ENCODE results near the gene LIN37.

LIN37 gene

DNA sequence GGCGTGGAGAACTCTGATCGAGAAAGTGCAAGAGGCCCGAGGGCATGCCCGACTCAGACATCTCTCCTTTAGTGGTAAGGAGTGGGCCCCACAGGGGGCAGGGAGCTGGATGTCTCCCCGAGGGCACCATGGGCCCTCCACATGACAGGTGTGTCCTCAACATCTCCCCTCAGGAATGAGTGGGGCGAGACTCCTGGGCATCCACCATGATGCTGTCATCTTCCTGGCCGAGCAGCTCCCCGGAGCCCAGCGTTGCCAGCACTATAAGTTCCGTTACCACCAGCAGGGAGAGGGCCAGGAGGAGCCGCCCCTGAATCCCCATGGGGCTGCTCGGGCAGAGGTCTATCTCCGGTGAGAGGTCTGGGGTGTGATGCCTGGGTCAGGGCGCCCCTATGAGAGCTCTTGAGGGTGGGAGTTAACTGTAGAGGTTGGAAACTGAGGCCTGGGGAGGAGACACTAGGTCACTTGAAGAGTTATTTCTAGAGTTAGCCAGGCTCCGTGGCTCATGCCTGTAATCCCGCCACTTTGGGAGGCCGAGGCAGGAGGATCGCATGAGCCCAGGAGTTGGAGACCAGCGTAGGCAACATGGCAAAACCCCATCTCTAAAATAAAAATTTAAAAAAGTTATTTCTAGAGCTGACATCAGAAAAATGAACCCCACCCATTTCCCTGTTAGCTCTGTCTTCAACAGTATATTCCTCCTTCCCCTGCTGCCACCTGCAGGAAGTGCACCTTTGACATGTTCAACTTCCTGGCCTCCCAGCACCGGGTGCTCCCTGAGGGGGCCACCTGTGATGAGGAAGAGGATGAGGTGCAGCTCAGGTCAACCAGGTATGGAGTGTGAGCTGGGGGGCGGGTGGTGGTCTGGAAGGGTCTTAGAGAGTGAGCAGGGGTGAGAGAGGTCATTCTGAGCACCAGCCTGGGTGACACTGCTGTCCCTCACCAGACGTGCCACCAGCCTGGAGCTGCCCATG is 11.2 kb upstream of the LIN37 start:
- Histone ChIP-seq H3K4me2 (no peak overlapping the region), H2AFZ (ENCODE audit: low read depth) (no peak overlapping the region), H3K9ac (no peak overlapping the region), H3K36me3 (ENCODE audit: insufficient read depth) (no peaks in the 10 kb centered on the region), H3K27me3 (ENCODE audit: insufficient read depth, low read depth) (no peaks in the 10 kb centered on the region), H3K79me2 (ENCODE audit: insufficient read depth, low read depth) (no peaks in the 10 kb centered on the region), H3K4me3 (IDR thresholded peaks at IDR 0.05; ENCODE audit: insufficient read depth, low read depth, low read length) (no peak overlapping the region), H4K20me1 (ENCODE audit: insufficient read depth) (no peaks in the 10 kb centered on the region), H3K27ac (no peak overlapping the region), H3K4me1 (ENCODE audit: low read depth, poor library complexity, severe bottlenecking) (peaks cover 19% of the 10 kb centered on the region)
- peak; percentile 32; the same call in 1 of the 2 replicates for TF ChIP-seq CTCF (conservative IDR thresholded peaks at IDR 0.05; ENCODE audit: low read depth, low read length)

GRCh38 chr19:35738021-35738886 is 10.1 kb upstream of the LIN37 start:
- no peak overlapping the region for H3K27ac ChIP-seq
- peaks cover 29% of the 10 kb centered on the region for H3K4me1 ChIP-seq (ENCODE audit: low read depth, poor library complexity, severe bottlenecking)
- no peak for TF ChIP-seq CTCF (conservative IDR thresholded peaks at IDR 0.05; ENCODE audit: low read depth, low read length)
- no peak overlapping the region for H2AFZ ChIP-seq (ENCODE audit: low read depth)
- H3K9ac ChIP-seq = no peak overlapping the region
- H4K20me1 ChIP-seq (ENCODE audit: insufficient read depth) = no peaks in the 10 kb centered on the region
- H3K36me3 ChIP-seq (ENCODE audit: insufficient read depth) = no peaks in the 10 kb centered on the region
- no peak overlapping the region for H3K4me3 ChIP-seq (IDR thresholded peaks at IDR 0.05; ENCODE audit: insufficient read depth, low read depth, low read length)
- H3K27me3 ChIP-seq (ENCODE audit: insufficient read depth, low read depth) = no peaks in the 10 kb centered on the region
- no peaks in the 10 kb centered on the region for H3K79me2 ChIP-seq (ENCODE audit: insufficient read depth, low read depth)
- no peak overlapping the region for H3K4me2 ChIP-seq

DNA sequence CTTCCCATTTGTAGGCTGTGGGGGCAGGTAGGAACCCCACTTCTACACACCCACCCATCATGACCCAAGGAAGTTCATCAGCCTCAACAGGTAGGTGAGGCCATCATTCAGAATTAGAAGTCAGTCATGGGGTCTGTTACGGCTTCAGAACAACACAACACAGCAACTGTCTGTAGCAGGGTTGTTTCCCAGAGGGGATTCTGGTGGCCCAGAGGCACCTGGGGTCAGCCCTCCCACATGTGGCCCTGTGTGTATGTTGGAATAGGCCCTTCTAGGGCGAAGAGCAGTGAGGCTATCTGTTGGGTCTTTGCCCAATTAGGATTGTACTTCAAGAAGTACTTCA is 9.5 kb upstream of the LIN37 start:
- TF ChIP-seq CTCF (conservative IDR thresholded peaks at IDR 0.05; ENCODE audit: low read depth, low read length) = no peak
- Histone ChIP-seq H3K79me2 (ENCODE audit: insufficient read depth, low read depth) (no peaks in the 10 kb centered on the region), H3K27me3 (ENCODE audit: insufficient read depth, low read depth) (no peaks in the 10 kb centered on the region), H3K4me1 (ENCODE audit: low read depth, poor library complexity, severe bottlenecking) (peaks cover 35% of the 10 kb centered on the region), H3K27ac (no peak overlapping the region), H4K20me1 (ENCODE audit: insufficient read depth) (no peaks in the 10 kb centered on the region), H3K9ac (no peak overlapping the region), H3K4me3 (IDR thresholded peaks at IDR 0.05; ENCODE audit: insufficient read depth, low read depth, low read length) (no peak overlapping the region), H3K4me2 (no peak overlapping the region), H3K36me3 (ENCODE audit: insufficient read depth) (no peaks in the 10 kb centered on the region), H2AFZ (ENCODE audit: low read depth) (no peak overlapping the region)

DNA sequence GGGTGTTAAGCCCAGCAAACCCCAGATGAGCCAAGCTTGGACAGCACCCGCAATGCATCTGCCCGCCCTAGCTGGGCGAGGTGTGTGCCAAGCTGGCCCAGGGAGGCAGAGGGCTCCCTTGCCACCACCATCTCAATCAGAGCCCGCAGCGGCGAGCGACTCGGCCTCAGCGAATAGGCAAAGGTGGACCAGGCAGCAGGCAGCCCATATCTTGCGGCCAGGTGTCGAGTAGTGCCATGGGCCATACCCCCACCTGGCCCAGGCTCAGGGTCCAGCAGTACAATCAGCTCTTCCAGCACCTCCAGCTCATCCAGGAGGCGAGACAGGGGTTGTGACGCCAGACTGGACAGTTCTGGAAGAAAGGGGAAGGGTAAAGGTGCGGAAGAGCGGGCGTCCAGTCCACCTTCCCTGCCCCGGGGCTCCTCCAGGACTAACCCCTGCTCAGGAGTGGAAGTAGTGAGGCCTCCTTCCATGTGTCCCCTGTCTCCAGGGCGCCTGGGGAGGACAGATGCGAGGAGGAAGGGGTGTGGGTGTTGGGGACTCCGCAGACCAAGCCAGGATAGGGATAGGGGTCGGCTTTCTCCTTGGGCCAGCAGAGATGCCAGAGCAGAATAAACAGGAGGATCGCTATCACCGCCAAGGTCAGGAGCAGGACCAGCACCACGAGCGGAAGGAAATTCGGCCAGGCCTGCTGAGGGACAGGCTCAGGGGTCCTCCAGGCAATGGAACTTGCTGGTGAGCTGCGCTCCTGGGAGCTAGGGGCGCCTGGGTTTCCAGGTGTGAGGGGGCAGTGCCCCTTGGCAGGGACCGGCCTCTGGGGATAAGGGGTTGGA is 8.9 kb upstream of the LIN37 start:
- no peaks in the 10 kb centered on the region for H3K36me3 ChIP-seq (ENCODE audit: insufficient read depth)
- no peak overlapping the region for H3K9ac ChIP-seq
- no peak for TF ChIP-seq CTCF (conservative IDR thresholded peaks at IDR 0.05; ENCODE audit: low read depth, low read length)
- H3K27ac ChIP-seq = no peak overlapping the region
- no peak overlapping the region for H3K4me3 ChIP-seq (IDR thresholded peaks at IDR 0.05; ENCODE audit: insufficient read depth, low read depth, low read length)
- H4K20me1 ChIP-seq (ENCODE audit: insufficient read depth) = no peaks in the 10 kb centered on the region
- H3K4me1 ChIP-seq (ENCODE audit: low read depth, poor library complexity, severe bottlenecking) = peaks cover 41% of the 10 kb centered on the region
- H2AFZ ChIP-seq (ENCODE audit: low read depth) = peak overlapping the region; percentile 74; the same call in 1 of the 2 replicates
- no peaks in the 10 kb centered on the region for H3K27me3 ChIP-seq (ENCODE audit: insufficient read depth, low read depth)
- no peaks in the 10 kb centered on the region for H3K79me2 ChIP-seq (ENCODE audit: insufficient read depth, low read depth)
- peak overlapping the region; percentile 33; the same call in 1 of the 2 replicates for H3K4me2 ChIP-seq

Measured in KMS-11 (cell line).